C4-2B (cell line): ENCODE results near the gene PHLPP1.
"Not testable (repeated sequence)": the region's sequence is repeated elsewhere in the genome, so short reads cannot be mapped to it uniquely, and the experiment has no call there.

Experiments used
- ZFX ChIP-seq: fragments of 450-650 bp; IDR thresholded peaks from 2 replicates; pipeline ENCODE4 v1.6.1; 2017
- TF ChIP-seq, protein P1 (sequence below): fragments of 450-650 bp; conservative IDR thresholded peaks from 2 replicates; pipeline ENCODE4 v1.5.1; 2017; ENCODE audit warnings: mild to moderate bottlenecking

DNA sequence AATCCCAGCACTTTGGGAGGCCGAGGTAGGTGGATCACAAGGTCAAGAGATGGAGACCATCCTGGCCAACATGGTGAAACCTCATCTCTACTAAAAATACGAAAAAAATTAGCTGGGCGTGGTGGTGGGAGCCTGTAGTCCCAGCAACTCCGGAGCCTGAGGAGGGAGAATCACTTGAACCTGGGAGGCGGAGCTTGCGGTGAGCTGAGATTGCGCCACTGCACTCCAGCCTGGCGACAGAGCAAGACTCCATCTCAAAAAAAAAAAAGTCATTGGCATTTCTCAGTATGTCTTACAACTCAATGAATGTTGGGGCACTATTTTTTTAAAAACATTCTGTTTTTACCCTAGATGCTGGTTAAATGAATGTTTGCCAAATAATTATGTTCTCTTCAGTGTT lies 94.1 kb downstream of the PHLPP1 start:
- TF ChIP-seq, protein P1, sequence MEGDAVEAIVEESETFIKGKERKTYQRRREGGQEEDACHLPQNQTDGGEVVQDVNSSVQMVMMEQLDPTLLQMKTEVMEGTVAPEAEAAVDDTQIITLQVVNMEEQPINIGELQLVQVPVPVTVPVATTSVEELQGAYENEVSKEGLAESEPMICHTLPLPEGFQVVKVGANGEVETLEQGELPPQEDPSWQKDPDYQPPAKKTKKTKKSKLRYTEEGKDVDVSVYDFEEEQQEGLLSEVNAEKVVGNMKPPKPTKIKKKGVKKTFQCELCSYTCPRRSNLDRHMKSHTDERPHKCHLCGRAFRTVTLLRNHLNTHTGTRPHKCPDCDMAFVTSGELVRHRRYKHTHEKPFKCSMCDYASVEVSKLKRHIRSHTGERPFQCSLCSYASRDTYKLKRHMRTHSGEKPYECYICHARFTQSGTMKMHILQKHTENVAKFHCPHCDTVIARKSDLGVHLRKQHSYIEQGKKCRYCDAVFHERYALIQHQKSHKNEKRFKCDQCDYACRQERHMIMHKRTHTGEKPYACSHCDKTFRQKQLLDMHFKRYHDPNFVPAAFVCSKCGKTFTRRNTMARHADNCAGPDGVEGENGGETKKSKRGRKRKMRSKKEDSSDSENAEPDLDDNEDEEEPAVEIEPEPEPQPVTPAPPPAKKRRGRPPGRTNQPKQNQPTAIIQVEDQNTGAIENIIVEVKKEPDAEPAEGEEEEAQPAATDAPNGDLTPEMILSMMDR: not testable (repeated sequence)
- not testable (repeated sequence) for TF ChIP-seq ZFX
